Astrocyte (in vitro differentiated cells and primary cell): ENCODE measurements around the gene DYRK1A.

Experiments
- CTCF ChIP-seq: IDR thresholded peaks from 2 replicates; pipeline ENCODE4 v1.5.1; 2011; ENCODE audit warnings: low read depth, mild to moderate bottlenecking, inconsistent platforms, low read length, moderate library complexity; ENCODE audit not compliant: insufficient read depth
- EZH2 ChIP-seq: IDR thresholded peaks from 2 replicates; pipeline ENCODE4 v1.6.1; 2012; ENCODE audit warnings: mild to moderate bottlenecking, low read length, inconsistent platforms; ENCODE audit not compliant: insufficient read depth

GRCh38 chr21:37462087-37462861 is 95.7 kb downstream of the DYRK1A start:
- no peak for TF ChIP-seq CTCF
- no peak for TF ChIP-seq EZH2
